ENCODE data around the gene DAB1.

The DAB1 gene

DNA sequence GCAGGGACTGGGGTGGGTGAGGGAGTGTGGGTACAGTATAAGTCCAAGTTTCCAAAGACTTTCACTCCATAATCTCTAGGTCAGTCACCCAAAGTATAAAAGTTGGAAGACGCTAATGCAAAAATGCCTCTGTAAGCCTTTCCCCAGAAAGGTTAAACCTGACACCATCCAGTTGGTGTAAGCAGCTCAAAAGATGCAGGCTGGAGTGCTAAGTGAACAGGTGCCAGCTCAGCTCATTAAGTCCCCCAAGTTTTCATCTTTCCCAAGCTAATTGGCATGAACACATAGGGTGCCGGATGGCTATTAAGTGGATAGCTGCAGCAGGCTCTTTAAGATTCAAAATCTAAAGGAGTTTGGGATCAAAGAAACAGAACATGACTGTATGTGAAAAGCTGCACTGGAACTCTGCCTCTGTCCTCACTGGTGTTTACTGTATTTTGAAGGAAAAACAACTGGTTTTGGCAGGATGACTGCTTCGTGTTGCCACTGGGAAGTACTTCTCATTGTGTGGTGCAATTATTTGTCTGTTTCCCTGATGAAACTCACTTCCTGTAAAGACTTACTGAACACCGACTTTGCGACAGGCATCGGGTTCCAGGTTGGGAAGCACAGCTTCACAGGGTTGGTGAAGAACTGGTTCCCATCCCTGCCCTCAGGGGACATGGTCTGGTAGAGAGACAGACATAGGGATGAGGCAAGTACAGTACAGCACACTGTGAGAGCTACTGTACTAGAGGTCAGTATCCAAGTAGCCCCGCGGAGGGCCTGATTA lies 152.7 kb downstream of the DAB1 start:
- TF ChIP-seq, protein P1, sequence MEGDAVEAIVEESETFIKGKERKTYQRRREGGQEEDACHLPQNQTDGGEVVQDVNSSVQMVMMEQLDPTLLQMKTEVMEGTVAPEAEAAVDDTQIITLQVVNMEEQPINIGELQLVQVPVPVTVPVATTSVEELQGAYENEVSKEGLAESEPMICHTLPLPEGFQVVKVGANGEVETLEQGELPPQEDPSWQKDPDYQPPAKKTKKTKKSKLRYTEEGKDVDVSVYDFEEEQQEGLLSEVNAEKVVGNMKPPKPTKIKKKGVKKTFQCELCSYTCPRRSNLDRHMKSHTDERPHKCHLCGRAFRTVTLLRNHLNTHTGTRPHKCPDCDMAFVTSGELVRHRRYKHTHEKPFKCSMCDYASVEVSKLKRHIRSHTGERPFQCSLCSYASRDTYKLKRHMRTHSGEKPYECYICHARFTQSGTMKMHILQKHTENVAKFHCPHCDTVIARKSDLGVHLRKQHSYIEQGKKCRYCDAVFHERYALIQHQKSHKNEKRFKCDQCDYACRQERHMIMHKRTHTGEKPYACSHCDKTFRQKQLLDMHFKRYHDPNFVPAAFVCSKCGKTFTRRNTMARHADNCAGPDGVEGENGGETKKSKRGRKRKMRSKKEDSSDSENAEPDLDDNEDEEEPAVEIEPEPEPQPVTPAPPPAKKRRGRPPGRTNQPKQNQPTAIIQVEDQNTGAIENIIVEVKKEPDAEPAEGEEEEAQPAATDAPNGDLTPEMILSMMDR (IDR thresholded peaks at IDR 0.05; ENCODE audit: control insufficient read depth, insufficient read depth, low read depth, low read length, missing control alignments), result no peak
- DNase-seq (ENCODE audit: low read depth), result no peak
- H3K4me3 ChIP-seq (ENCODE audit: control insufficient read depth, low read depth, low read length), result no peak overlapping the region

DNA sequence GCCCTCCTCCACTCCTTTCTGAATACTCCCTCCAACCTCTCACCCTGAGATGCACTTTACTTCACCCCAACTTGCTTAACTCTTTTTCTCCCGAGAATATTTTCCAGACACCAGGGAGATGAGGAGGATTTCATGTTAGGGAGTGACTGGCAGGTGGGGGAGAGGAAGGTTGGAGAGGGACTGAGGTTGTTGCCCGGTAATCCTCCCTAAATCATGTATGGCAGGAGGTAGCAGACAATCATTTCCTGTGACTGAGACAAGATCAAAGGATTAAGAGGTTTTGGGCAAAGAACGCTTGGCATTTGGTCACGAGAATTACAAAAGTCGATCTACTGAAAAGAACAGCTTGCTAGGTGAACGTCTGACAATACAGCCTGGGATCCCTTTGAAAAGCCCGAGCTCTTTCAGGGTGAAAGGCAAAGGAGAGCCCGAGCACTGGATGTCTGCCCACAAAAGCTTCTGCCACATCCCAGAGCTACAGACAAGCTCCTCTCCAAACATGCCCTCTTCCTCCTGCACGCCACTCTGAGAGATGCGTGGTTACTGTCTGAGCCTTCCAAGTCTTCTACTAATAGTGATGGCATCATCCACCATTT lies 154.1 kb downstream of the DAB1 start:
- DNase-seq (ENCODE audit: low read depth), result no peak
- no peak overlapping the region for H3K4me3 ChIP-seq (ENCODE audit: control insufficient read depth, low read depth, low read length)
- TF ChIP-seq, protein P1 (IDR thresholded peaks at IDR 0.05; ENCODE audit: control insufficient read depth, insufficient read depth, low read depth, low read length, missing control alignments), result no peak

DNA sequence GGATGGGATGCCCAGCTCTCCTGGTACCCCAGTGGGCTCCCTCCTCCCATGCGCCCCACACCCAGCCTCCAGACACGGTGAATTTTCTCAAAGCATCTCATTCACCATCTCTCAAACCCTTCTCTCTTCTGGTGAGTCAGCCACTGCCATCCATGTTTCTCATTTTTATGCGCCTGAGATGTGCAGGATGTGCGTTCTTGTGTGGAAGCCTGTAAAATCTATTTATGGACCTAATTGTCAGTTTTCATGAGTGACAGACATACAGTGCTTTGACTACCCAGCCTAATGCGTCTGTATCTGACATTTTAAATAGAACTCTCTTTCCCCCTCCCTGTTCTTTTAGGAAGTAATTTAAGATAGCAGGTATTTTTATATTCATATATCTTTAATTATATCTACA lies 158.8 kb downstream of the DAB1 start:
- no peak for DNase-seq (ENCODE audit: low read depth)
- H3K4me3 ChIP-seq (ENCODE audit: control insufficient read depth, low read depth, low read length), result no peak overlapping the region
- TF ChIP-seq, protein P1 (IDR thresholded peaks at IDR 0.05; ENCODE audit: control insufficient read depth, insufficient read depth, low read depth, low read length, missing control alignments), result no peak

DNA sequence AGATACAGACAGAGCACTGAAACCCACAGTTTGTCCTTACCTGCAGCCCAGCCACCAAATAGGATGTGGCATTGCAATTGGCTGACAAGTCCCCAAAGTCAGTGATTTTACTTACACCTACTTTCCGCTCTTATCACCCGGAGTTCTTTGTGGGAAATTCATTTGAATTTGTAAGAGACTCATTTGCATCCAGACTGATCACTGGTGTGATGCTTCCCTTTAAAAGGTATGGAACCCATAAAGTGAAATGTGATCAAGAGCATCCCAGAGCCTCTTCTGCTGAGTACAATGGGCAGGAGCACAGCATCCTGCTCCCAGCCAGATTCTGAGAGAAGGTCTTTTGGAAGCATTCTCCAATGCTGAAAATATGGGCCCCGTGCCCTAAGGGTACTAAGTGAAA lies 161.4 kb downstream of the DAB1 start:
- H3K4me3 ChIP-seq (ENCODE audit: control insufficient read depth, low read depth, low read length), result no peak overlapping the region
- no peak for DNase-seq (ENCODE audit: low read depth)
- TF ChIP-seq, protein P1 (IDR thresholded peaks at IDR 0.05; ENCODE audit: control insufficient read depth, insufficient read depth, low read depth, low read length, missing control alignments), result no peak

DNA sequence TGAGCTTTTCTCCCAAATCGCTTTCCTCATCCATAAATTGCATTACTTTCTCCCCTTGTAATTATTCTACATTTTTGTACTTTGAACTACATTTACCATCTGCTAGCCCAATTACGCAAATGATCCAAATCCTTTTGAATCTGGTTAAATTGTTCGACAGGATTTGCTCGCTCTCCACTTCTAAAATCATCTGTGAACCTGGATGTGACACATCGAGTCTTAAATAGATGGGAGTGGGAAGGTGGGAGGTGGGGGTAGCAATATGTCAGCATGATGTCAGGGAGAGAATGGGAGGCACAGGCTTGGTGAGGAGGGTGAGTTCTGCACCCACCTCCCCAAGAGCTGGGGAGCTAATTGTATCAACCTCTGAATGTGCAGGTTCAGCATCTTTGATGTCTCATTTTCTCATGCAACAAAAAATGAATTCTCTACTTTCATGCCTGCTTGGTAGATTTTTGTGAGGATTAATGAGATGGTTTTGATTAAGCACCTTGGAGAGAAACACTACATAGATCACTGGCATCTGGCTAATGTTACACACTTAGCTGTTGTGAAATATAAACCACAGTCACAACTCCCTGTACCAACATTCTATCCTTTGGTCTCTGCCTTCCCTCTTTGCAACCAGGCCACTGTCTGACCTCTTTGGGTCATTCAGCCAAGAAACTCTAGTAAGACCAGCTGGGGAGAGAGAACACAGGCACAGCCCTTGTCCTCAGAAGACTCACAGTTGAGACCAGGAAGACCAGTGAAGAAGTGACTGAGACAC lies 165.1 kb downstream of the DAB1 start:
- TF ChIP-seq, protein P1 (IDR thresholded peaks at IDR 0.05; ENCODE audit: control insufficient read depth, insufficient read depth, low read depth, low read length, missing control alignments), result no peak
- H3K4me3 ChIP-seq (ENCODE audit: control insufficient read depth, low read depth, low read length), result no peak overlapping the region
- DNase-seq (ENCODE audit: low read depth), result no peak

DNA sequence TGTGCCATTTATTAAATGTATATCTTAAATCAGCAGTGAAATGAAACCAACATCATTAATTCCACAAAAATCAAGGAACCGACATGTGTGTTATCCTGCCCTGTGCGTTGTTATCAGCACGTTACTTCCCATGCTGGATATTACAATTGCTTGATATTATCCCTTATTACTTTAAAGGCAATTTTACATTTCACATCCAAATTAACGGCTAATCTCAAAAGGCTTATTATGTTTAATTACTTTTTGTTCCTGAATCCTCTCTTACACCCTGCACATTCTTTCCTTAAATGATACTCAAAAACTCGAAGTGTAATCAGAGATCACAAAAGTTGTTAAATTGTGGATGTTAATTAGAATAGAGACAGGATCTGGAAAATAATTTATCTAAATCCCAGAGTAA lies 167.9 kb downstream of the DAB1 start:
- no peak overlapping the region for H3K4me3 ChIP-seq (ENCODE audit: control insufficient read depth, low read depth, low read length)
- DNase-seq (ENCODE audit: low read depth), result no peak
- TF ChIP-seq, protein P1 (IDR thresholded peaks at IDR 0.05; ENCODE audit: control insufficient read depth, insufficient read depth, low read depth, low read length, missing control alignments), result no peak
